ENCODE results near the gene SUZ12.

The SUZ12 gene

GRCh38 chr17:32006957-32007462 is 70.2 kb downstream of the SUZ12 start, which contains the start of gene LRRC37B:
Gene LRRC37B, plus strand, starts transcription at chr17:32007383. Its CDS starts 14,010 bp downstream, at chr17:32021393.
- peak within 1 kb of the TSS; percentile 80 for H4K91ac ChIP-seq (ENCODE audit: low read length)
- WGBS = 3% methylated on average over 35 of the region's 51 CpGs
- peak within 1 kb of the TSS; percentile 91 for H3K9ac ChIP-seq (ENCODE audit: low read length)
- no peak within 1 kb of the TSS for H3K27ac ChIP-seq (ENCODE audit: low read length, poor library complexity, severe bottlenecking)
- H3K4me1 ChIP-seq (ENCODE audit: control insufficient read depth, insufficient read depth, low read depth, low read length) = peaks cover 8% of the 10 kb centered on the region
- peak within 1 kb of the TSS; percentile 94 to 98 for H3K4me3 ChIP-seq (ENCODE audit: insufficient read depth in 1 of 2, low read depth in 1 of 2, low read length in 2 of 2)
- peaks cover 0 to 5% of the 10 kb centered on the region in 2 experiments for H3K36me3 ChIP-seq (ENCODE audit: control insufficient read depth in 1 of 2, insufficient read depth in 2 of 2, low read depth in 1 of 2, low read length in 2 of 2)
- no peak within 1 kb of the TSS for H2BK12ac ChIP-seq (ENCODE audit: low read length in 2 of 2)
- peak within 1 kb of the TSS; percentile 93 for H2BK15ac ChIP-seq (ENCODE audit: low read depth, poor library complexity, severe bottlenecking)
- peaks cover 5% of the 10 kb centered on the region for H3K79me1 ChIP-seq (replicated peaks; ENCODE audit: low read length, poor library complexity, severe bottlenecking)
- H3K27me3 ChIP-seq (ENCODE audit: control insufficient read depth in 1 of 2, insufficient read depth in 1 of 2, low read length in 2 of 2) = no peaks in the 10 kb centered on the region
- peak within 1 kb of the TSS; percentile 17 to 98 for H3K4ac ChIP-seq (ENCODE audit: low read depth in 1 of 2, low read length in 2 of 2)
- H3K23ac ChIP-seq (ENCODE audit: low read length in 2 of 2) = peak within 1 kb of the TSS in 1 of 2 experiments; percentile 89
- H2AFZ ChIP-seq (ENCODE audit: low read depth, low read length) = peak within 1 kb of the TSS; percentile 95
- DNase-seq = peak; percentile 79
- H2BK5ac ChIP-seq (ENCODE audit: low read depth, low read length, poor library complexity, severe bottlenecking) = no peak within 1 kb of the TSS
- no peak within 1 kb of the TSS for H2AK5ac ChIP-seq (ENCODE audit: low read length, severe bottlenecking)
- H4K8ac ChIP-seq (ENCODE audit: low read length) = peak within 1 kb of the TSS; percentile 89
- H3K14ac ChIP-seq (ENCODE audit: low read length in 2 of 2) = peak within 1 kb of the TSS in 1 of 2 experiments; percentile 91
- peak within 1 kb of the TSS; percentile 62 to 96 for H3K18ac ChIP-seq (ENCODE audit: low read depth in 1 of 2, low read length in 2 of 2)
- peak within 1 kb of the TSS; percentile 82 for H2BK120ac ChIP-seq (ENCODE audit: low read depth, low read length)
- peak within 1 kb of the TSS; percentile 89 for H3K4me2 ChIP-seq (ENCODE audit: low read length, poor library complexity, severe bottlenecking)
- no peaks in the 10 kb centered on the region for H3K9me3 ChIP-seq (ENCODE audit: control insufficient read depth, low read length)

- H4K91ac ChIP-seq (ENCODE audit: low read length) = peak overlapping the region; percentile 80
- H3K4me2 ChIP-seq (ENCODE audit: low read length, poor library complexity, severe bottlenecking) = peak overlapping the region; percentile 89
- H3K14ac ChIP-seq (ENCODE audit: low read length in 2 of 2) = peak overlapping the region in 1 of 2 experiments; percentile 91
- H3K9me3 ChIP-seq (ENCODE audit: control insufficient read depth, low read length) = no peaks in the 10 kb centered on the region
- peaks cover 0 to 5% of the 10 kb centered on the region in 2 experiments for H3K36me3 ChIP-seq (ENCODE audit: control insufficient read depth in 1 of 2, insufficient read depth in 2 of 2, low read depth in 1 of 2, low read length in 2 of 2)
- peaks cover 8% of the 10 kb centered on the region for H3K79me1 ChIP-seq (replicated peaks; ENCODE audit: low read length, poor library complexity, severe bottlenecking)
- no peak overlapping the region for H3K27ac ChIP-seq (ENCODE audit: low read length, poor library complexity, severe bottlenecking)
- WGBS = 2% methylated on average over 52 of the region's 80 CpGs
- H3K9ac ChIP-seq (ENCODE audit: low read length) = peak overlapping the region; percentile 91
- H2BK15ac ChIP-seq (ENCODE audit: low read depth, poor library complexity, severe bottlenecking) = no peak overlapping the region
- no peaks in the 10 kb centered on the region for H3K27me3 ChIP-seq (ENCODE audit: control insufficient read depth in 1 of 2, insufficient read depth in 1 of 2, low read length in 2 of 2)
- peak overlapping the region; percentile 89 for H4K8ac ChIP-seq (ENCODE audit: low read length)
- H3K4me1 ChIP-seq (ENCODE audit: control insufficient read depth, insufficient read depth, low read depth, low read length) = peaks cover 8% of the 10 kb centered on the region
- H2AK5ac ChIP-seq (ENCODE audit: low read length, severe bottlenecking) = no peak overlapping the region
- peak overlapping the region; percentile 94 to 98 for H3K4me3 ChIP-seq (ENCODE audit: insufficient read depth in 1 of 2, low read depth in 1 of 2, low read length in 2 of 2)
- peak overlapping the region in 1 of 2 experiments; percentile 89 for H3K23ac ChIP-seq (ENCODE audit: low read length in 2 of 2)
- peak overlapping the region; percentile 82 for H2BK120ac ChIP-seq (ENCODE audit: low read depth, low read length)
- DNase-seq = peak; percentile 33
- H3K4ac ChIP-seq (ENCODE audit: low read depth in 1 of 2, low read length in 2 of 2) = peak overlapping the region; percentile 17 to 98
- peak overlapping the region; percentile 62 to 96 for H3K18ac ChIP-seq (ENCODE audit: low read depth in 1 of 2, low read length in 2 of 2)
- peak overlapping the region; percentile 95 for H2AFZ ChIP-seq (ENCODE audit: low read depth, low read length)
- no peak overlapping the region for H2BK12ac ChIP-seq (ENCODE audit: low read length in 2 of 2)
- H2BK5ac ChIP-seq (ENCODE audit: low read depth, low read length, poor library complexity, severe bottlenecking) = no peak overlapping the region
Measured at GRCh38 chr17:32007463-32008298, 70.9 kb downstream of the SUZ12 start.

- no peaks in the 10 kb centered on the region for H3K9me3 ChIP-seq (ENCODE audit: control insufficient read depth, low read length)
- no peak overlapping the region for H3K4ac ChIP-seq (ENCODE audit: low read depth in 1 of 2, low read length in 2 of 2)
- no peak overlapping the region for H2BK120ac ChIP-seq (ENCODE audit: low read depth, low read length)
- peaks cover 0 to 5% of the 10 kb centered on the region in 2 experiments for H3K36me3 ChIP-seq (ENCODE audit: control insufficient read depth in 1 of 2, insufficient read depth in 2 of 2, low read depth in 1 of 2, low read length in 2 of 2)
- H2BK12ac ChIP-seq (ENCODE audit: low read length in 2 of 2) = no peak overlapping the region
- H2AFZ ChIP-seq (ENCODE audit: low read depth, low read length) = no peak overlapping the region
- peak overlapping the region; percentile 91 for H3K9ac ChIP-seq (ENCODE audit: low read length)
- no peak overlapping the region for H3K4me2 ChIP-seq (ENCODE audit: low read length, poor library complexity, severe bottlenecking)
- no peaks in the 10 kb centered on the region for H3K27me3 ChIP-seq (ENCODE audit: control insufficient read depth in 1 of 2, insufficient read depth in 1 of 2, low read length in 2 of 2)
- peak overlapping the region in 1 of 2 experiments; percentile 98 for H3K4me3 ChIP-seq (ENCODE audit: insufficient read depth in 1 of 2, low read depth in 1 of 2, low read length in 2 of 2)
- peaks cover 8% of the 10 kb centered on the region for H3K4me1 ChIP-seq (ENCODE audit: control insufficient read depth, insufficient read depth, low read depth, low read length)
- 100% methylated on average over 2 of the region's 2 CpGs for WGBS
- no peak overlapping the region for H2BK5ac ChIP-seq (ENCODE audit: low read depth, low read length, poor library complexity, severe bottlenecking)
- no peak overlapping the region for H3K27ac ChIP-seq (ENCODE audit: low read length, poor library complexity, severe bottlenecking)
- no peak for DNase-seq
- H4K8ac ChIP-seq (ENCODE audit: low read length) = no peak overlapping the region
- H3K18ac ChIP-seq (ENCODE audit: low read depth in 1 of 2, low read length in 2 of 2) = no peak overlapping the region
- peaks cover 8% of the 10 kb centered on the region for H3K79me1 ChIP-seq (replicated peaks; ENCODE audit: low read length, poor library complexity, severe bottlenecking)
- no peak overlapping the region for H3K23ac ChIP-seq (ENCODE audit: low read length in 2 of 2)
- no peak overlapping the region for H2BK15ac ChIP-seq (ENCODE audit: low read depth, poor library complexity, severe bottlenecking)
- no peak overlapping the region for H2AK5ac ChIP-seq (ENCODE audit: low read length, severe bottlenecking)
- H4K91ac ChIP-seq (ENCODE audit: low read length) = no peak overlapping the region
- H3K14ac ChIP-seq (ENCODE audit: low read length in 2 of 2) = no peak overlapping the region
Measured at GRCh38 chr17:32009262-32009542, 72.4 kb downstream of the SUZ12 start.

- no CpG with 5 or more reads among the region's 4 CpGs for WGBS
- H3K27me3 ChIP-seq (ENCODE audit: control insufficient read depth in 1 of 2, insufficient read depth in 1 of 2, low read length in 2 of 2) = no peaks in the 10 kb centered on the region
- H3K23ac ChIP-seq (ENCODE audit: low read length in 2 of 2) = no peak overlapping the region
- no peak overlapping the region for H3K9ac ChIP-seq (ENCODE audit: low read length)
- no peak overlapping the region for H3K18ac ChIP-seq (ENCODE audit: low read depth in 1 of 2, low read length in 2 of 2)
- H2BK12ac ChIP-seq (ENCODE audit: low read length in 2 of 2) = no peak overlapping the region
- H2AK5ac ChIP-seq (ENCODE audit: low read length, severe bottlenecking) = no peak overlapping the region
- H3K14ac ChIP-seq (ENCODE audit: low read length in 2 of 2) = no peak overlapping the region
- H3K27ac ChIP-seq (ENCODE audit: low read length, poor library complexity, severe bottlenecking) = no peak overlapping the region
- peaks cover 8% of the 10 kb centered on the region for H3K4me1 ChIP-seq (ENCODE audit: control insufficient read depth, insufficient read depth, low read depth, low read length)
- no peak overlapping the region for H4K91ac ChIP-seq (ENCODE audit: low read length)
- H3K4me3 ChIP-seq (ENCODE audit: insufficient read depth in 1 of 2, low read depth in 1 of 2, low read length in 2 of 2) = no peak overlapping the region
- no peak overlapping the region for H3K4ac ChIP-seq (ENCODE audit: low read depth in 1 of 2, low read length in 2 of 2)
- no peaks in the 10 kb centered on the region for H3K9me3 ChIP-seq (ENCODE audit: control insufficient read depth, low read length)
- DNase-seq = no peak
- peaks cover 0 to 5% of the 10 kb centered on the region in 2 experiments for H3K36me3 ChIP-seq (ENCODE audit: control insufficient read depth in 1 of 2, insufficient read depth in 2 of 2, low read depth in 1 of 2, low read length in 2 of 2)
- H2BK15ac ChIP-seq (ENCODE audit: low read depth, poor library complexity, severe bottlenecking) = no peak overlapping the region
- H2BK120ac ChIP-seq (ENCODE audit: low read depth, low read length) = no peak overlapping the region
- no peak overlapping the region for H2BK5ac ChIP-seq (ENCODE audit: low read depth, low read length, poor library complexity, severe bottlenecking)
- no peak overlapping the region for H3K4me2 ChIP-seq (ENCODE audit: low read length, poor library complexity, severe bottlenecking)
- peaks cover 8% of the 10 kb centered on the region for H3K79me1 ChIP-seq (replicated peaks; ENCODE audit: low read length, poor library complexity, severe bottlenecking)
- no peak overlapping the region for H4K8ac ChIP-seq (ENCODE audit: low read length)
- H2AFZ ChIP-seq (ENCODE audit: low read depth, low read length) = no peak overlapping the region
Measured at GRCh38 chr17:32010114-32010513, 73.3 kb downstream of the SUZ12 start.
